ENCODE results near the gene SUPT5H. TPM values are rescaled to one million over a fixed set of nuclear protein-coding genes. Genes with fewer than 3 reads are reported as not detected.

SUPT5H gene
- polyA plus RNA-seq, 1 donor from 2014 or later: 92.5 TPM

DNA sequence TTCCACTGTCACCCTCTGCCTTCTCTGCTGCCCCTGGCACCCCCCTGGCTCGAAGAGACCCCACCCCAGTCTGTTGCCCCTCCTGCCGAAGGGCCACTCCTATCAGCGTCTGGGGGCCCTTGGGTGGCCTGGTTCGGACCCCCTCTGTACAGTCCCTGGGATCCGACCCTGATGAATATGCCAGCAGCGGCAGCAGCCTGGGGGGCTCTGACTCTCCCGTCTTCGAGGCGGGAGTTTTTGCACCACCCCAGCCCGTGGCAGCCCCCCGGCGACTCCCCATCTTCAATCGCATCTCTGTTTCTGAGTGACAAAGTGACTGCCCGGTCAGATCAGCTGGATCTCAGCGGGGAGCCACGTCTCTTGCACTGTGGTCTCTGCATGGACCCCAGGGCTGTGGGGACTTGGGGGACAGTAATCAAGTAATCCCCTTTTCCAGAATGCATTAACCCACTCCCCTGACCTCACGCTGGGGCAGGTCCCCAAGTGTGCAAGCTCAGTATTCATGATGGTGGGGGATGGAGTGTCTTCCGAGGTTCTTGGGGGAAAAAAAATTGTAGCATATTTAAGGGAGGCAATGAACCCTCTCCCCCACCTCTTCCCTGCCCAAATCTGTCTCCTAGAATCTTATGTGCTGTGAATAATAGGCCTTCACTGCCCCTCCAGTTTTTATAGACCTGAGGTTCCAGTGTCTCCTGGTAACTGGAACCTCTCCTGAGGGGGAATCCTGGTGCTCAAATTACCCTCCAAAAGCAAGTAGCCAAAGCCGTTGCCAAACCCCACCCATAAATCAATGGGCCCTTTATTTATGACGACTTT is 36.8 kb upstream of the SUPT5H start:
- no peaks in the 10 kb centered on the region for H4K20me1 ChIP-seq (ENCODE audit: insufficient read depth)
- TF ChIP-seq, protein P1, sequence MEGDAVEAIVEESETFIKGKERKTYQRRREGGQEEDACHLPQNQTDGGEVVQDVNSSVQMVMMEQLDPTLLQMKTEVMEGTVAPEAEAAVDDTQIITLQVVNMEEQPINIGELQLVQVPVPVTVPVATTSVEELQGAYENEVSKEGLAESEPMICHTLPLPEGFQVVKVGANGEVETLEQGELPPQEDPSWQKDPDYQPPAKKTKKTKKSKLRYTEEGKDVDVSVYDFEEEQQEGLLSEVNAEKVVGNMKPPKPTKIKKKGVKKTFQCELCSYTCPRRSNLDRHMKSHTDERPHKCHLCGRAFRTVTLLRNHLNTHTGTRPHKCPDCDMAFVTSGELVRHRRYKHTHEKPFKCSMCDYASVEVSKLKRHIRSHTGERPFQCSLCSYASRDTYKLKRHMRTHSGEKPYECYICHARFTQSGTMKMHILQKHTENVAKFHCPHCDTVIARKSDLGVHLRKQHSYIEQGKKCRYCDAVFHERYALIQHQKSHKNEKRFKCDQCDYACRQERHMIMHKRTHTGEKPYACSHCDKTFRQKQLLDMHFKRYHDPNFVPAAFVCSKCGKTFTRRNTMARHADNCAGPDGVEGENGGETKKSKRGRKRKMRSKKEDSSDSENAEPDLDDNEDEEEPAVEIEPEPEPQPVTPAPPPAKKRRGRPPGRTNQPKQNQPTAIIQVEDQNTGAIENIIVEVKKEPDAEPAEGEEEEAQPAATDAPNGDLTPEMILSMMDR (IDR thresholded peaks at IDR 0.05; ENCODE audit: poor library complexity, severe bottlenecking): no peak
- no peak for TF ChIP-seq SMC3 (conservative IDR thresholded peaks at IDR 0.05; ENCODE audit: poor library complexity)
- no peak for TF ChIP-seq EZH2 (IDR thresholded peaks at IDR 0.05; ENCODE audit: borderline replicate concordance, insufficient read depth, low read length, poor library complexity, severe bottlenecking)
- TF ChIP-seq POLR2AphosphoS5 (IDR thresholded peaks at IDR 0.05): no peak
- no peak for TF ChIP-seq MXI1 (conservative IDR thresholded peaks at IDR 0.05; ENCODE audit: poor library complexity, severe bottlenecking)
- TF ChIP-seq EP300 (conservative IDR thresholded peaks at IDR 0.05; ENCODE audit: poor library complexity, severe bottlenecking): no peak
- H3K27ac ChIP-seq (ENCODE audit: low read length): no peak overlapping the region
- H3K4me2 ChIP-seq (ENCODE audit: low read length): no peak overlapping the region
- H3K9ac ChIP-seq (ENCODE audit: low read length): no peak overlapping the region
- no peaks in the 10 kb centered on the region for H3K9me2 ChIP-seq (ENCODE audit: insufficient read depth, low read length)
- H3F3A ChIP-seq (ENCODE audit: insufficient read depth, low read length, poor library complexity, severe bottlenecking): no peaks in the 10 kb centered on the region
- H3K27me3 ChIP-seq (ENCODE audit: insufficient read depth, low read depth, low read length): peaks cover 52% of the 10 kb centered on the region
- H3K79me2 ChIP-seq (replicated peaks; ENCODE audit: insufficient read depth, low read length): peaks cover 1% of the 10 kb centered on the region
- H3K4me3 ChIP-seq (ENCODE audit: low read length): no peak overlapping the region
- H3K36me3 ChIP-seq (ENCODE audit: insufficient read depth, low read length): no peaks in the 10 kb centered on the region
- H3K9me3 ChIP-seq (ENCODE audit: low read length): no peaks in the 10 kb centered on the region
- H2AFZ ChIP-seq (ENCODE audit: low read depth, low read length): no peak overlapping the region

DNA sequence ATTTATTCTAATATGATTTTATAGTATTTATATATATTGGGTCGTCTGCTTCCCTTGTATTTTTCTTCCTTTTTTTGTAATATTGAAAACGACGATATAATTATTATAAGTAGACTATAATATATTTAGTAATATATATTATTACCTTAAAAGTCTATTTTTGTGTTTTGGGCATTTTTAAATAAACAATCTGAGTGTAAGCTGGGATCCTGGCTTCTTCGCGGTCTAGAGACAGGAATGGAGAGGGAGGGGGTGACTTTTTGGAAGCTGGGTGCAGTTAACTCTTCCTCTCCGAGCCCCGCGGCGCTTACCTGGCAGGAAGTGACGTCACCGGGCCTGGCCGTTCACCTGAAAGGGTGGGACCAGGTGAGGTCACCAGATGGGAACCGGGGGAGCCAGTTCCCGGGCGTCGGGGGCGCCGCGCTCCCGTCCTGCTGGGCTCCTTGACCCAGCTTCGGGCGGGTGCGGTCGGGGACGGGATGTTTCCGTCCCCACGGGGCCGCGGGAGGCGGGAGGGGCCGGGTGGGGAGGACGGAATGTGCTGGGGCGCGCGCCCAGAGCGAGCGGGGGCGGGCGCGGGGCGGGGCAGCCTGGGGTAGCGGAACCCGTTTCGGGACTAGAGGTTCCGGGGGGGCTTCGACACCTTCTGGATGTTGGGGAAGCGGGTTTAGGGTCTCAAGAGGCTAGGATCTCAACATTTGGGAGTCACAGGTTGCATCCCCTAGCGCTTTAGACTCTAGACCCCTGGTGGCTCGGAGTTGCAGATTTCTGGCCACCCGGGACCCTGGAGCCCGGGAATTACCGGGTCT is 36.0 kb upstream of the SUPT5H start:
- Histone ChIP-seq H4K20me1 (ENCODE audit: insufficient read depth) (no peaks in the 10 kb centered on the region), H3F3A (ENCODE audit: insufficient read depth, low read length, poor library complexity, severe bottlenecking) (no peaks in the 10 kb centered on the region), H2AFZ (ENCODE audit: low read depth, low read length) (no peak overlapping the region), H3K79me2 (replicated peaks; ENCODE audit: insufficient read depth, low read length) (peaks cover 9% of the 10 kb centered on the region), H3K4me2 (ENCODE audit: low read length) (peak overlapping the region; percentile 35), H3K27ac (ENCODE audit: low read length) (no peak overlapping the region), H3K9me2 (ENCODE audit: insufficient read depth, low read length) (no peaks in the 10 kb centered on the region), H3K9me3 (ENCODE audit: low read length) (no peaks in the 10 kb centered on the region), H3K4me3 (ENCODE audit: low read length) (peak overlapping the region; percentile 67), H3K9ac (ENCODE audit: low read length) (peak overlapping the region; percentile 52), H3K36me3 (ENCODE audit: insufficient read depth, low read length) (no peaks in the 10 kb centered on the region), H3K27me3 (ENCODE audit: insufficient read depth, low read depth, low read length) (peaks cover 52% of the 10 kb centered on the region)
- no peak for TF ChIP-seq EP300 (conservative IDR thresholded peaks at IDR 0.05; ENCODE audit: poor library complexity, severe bottlenecking)
- TF ChIP-seq REST (IDR thresholded peaks at IDR 0.05; ENCODE audit: borderline replicate concordance): no peak
- TF ChIP-seq MXI1 (conservative IDR thresholded peaks at IDR 0.05; ENCODE audit: poor library complexity, severe bottlenecking): no peak
- no peak for TF ChIP-seq POLR2AphosphoS5 (IDR thresholded peaks at IDR 0.05)
- no peak for TF ChIP-seq TAF1 (IDR thresholded peaks at IDR 0.05; ENCODE audit: low read depth)
- no peak for TF ChIP-seq SMC3 (conservative IDR thresholded peaks at IDR 0.05; ENCODE audit: poor library complexity)
- TF ChIP-seq EZH2 (IDR thresholded peaks at IDR 0.05; ENCODE audit: borderline replicate concordance, insufficient read depth, low read length, poor library complexity, severe bottlenecking): no peak
- TF ChIP-seq RAD21 (conservative IDR thresholded peaks at IDR 0.05): no peak
- TF ChIP-seq, protein P1 (IDR thresholded peaks at IDR 0.05; ENCODE audit: poor library complexity, severe bottlenecking): no peak

All from neural cell (in vitro differentiated cells).